G401.6 (cell line): ENCODE data around the gene SHH.
"Not testable (repeated sequence)": the region's sequence is repeated elsewhere in the genome, so short reads cannot be mapped to it uniquely, and the experiment has no call there.

Experiments
- FAIRE-seq: peaks from 2 replicates; lab custom pipeline; 2012; peaks lifted over from hg19 to GRCh38; lab: Jason Lieb, UNC

Gene SHH

GRCh38 chr7:155819186-155819585 lies 6.9 kb upstream of the SHH start:
- FAIRE-seq, result no peak

- FAIRE-seq, result no peak
Measured at GRCh38 chr7:155818820-155819168, 6.5 kb upstream of the SHH start.

- FAIRE-seq, result no peak
Measured at GRCh38 chr7:155818154-155818819, 6.0 kb upstream of the SHH start.

- not testable (repeated sequence) for FAIRE-seq
Measured at GRCh38 chr7:155817515-155817914, 5.3 kb upstream of the SHH start.

GRCh38 chr7:155816996-155817395 lies 4.7 kb upstream of the SHH start:
- FAIRE-seq, result no peak

GRCh38 chr7:155816192-155816508 lies 3.9 kb upstream of the SHH start:
- no peak for FAIRE-seq

GRCh38 chr7:155815332-155816191 lies 3.3 kb upstream of the SHH start:
- FAIRE-seq, result no peak

- no peak for FAIRE-seq
Measured at GRCh38 chr7:155814316-155815276, 2.3 kb upstream of the SHH start.

- no peak for FAIRE-seq
Measured at GRCh38 chr7:155813546-155814315, 1.5 kb upstream of the SHH start.

- no peak for FAIRE-seq
Measured at GRCh38 chr7:155813125-155813524, 862 bp upstream of the SHH start.

GRCh38 chr7:155811560-155811894 lies 736 bp downstream of the SHH start:
- no peak for FAIRE-seq

- no peak for FAIRE-seq
Measured at GRCh38 chr7:155810770-155811559, 1.3 kb downstream of the SHH start.

GRCh38 chr7:155809947-155810769 lies 2.1 kb downstream of the SHH start:
- no peak for FAIRE-seq

GRCh38 chr7:155809332-155809946 lies 2.8 kb downstream of the SHH start:
- no peak for FAIRE-seq

- FAIRE-seq, result no peak
Measured at GRCh38 chr7:155808549-155809331, 3.5 kb downstream of the SHH start.

- no peak for FAIRE-seq
Measured at GRCh38 chr7:155807789-155808548, 4.3 kb downstream of the SHH start.

GRCh38 chr7:155807065-155807671 lies 5.1 kb downstream of the SHH start:
- no peak for FAIRE-seq
